H1 (cell line): Measurements from ENCODE around the gene REG4. TPM values are rescaled to one million over a fixed set of nuclear protein-coding genes. Genes with fewer than 3 reads are reported as not detected.

ENCODE experiments used
- RNF2 ChIP-seq: fragments of 200-900, 300-1000 bp; sonication (generic); IDR thresholded peaks from 2 replicates; pipeline ENCODE4 v1.7.1; 2016; ENCODE audit warnings: borderline replicate concordance, low read depth, mild to moderate bottlenecking, antibody characterized with exemption, low read length; ENCODE audit not compliant: poor library complexity, severe bottlenecking; ENCODE audit errors: missing control alignments
- polyA plus RNA-seq, 7 experiments: library from polyadenylated mRNA; depleted of rRNA in 3 of 7; stranded (reverse) in 5 of 7; unstranded in 2 of 7; fragments of >200 nt in 5 of 7; fragments of 200-250 nt in 2 of 7; gene quantifications; 1 replicate in 5 of 7; 2 replicates in 1 of 7; 4 replicates in 1 of 7; pipeline versions ENCODE4 v1.2.1 to v1.2.3, GENCODE V29; 2011 to 2013; ENCODE audit warnings: missing spikeins in 2 of 7, mixed read lengths in 2 of 7
- total RNA-seq: library from RNA; stranded (reverse); fragmentation: NEBNext Ultra II Directional; extraction: Animal tissue kit (Norgen Biotek cat#: 25700); gene quantifications from 2 replicates; pipeline ENCODE4 v1.2.1, GENCODE V29; 2021

Gene REG4
- total and polyA plus RNA-seq, 2 of the 8 experiments (the other 6 are each of a cell fraction or from before 2014, with no cell fraction given) = not detected

DNA sequence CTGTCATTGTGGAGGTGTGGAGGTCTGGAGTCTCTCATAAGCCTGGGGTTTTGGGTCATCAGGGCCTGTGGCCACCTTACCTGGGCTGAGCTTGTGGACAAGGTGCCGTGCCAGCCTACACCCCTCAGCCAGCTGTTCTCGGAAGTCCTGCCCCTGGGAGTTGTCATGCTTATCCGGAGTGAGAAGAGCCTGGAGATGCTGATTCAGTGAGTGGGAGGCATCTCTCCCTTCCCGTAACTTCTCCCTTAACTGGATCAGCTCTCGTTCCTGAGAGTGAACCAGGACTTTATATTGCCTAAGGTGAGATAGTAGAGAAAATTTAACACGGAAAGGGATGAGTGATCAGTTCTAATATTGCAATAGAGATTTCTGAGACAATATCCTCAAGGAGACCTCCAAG is 30.0 kb upstream of the REG4 start (continued):
- TF ChIP-seq RNF2 = no peak
